HG03432 (cell line): ENCODE measurements around the gene CTCFL.

Experiments used
- ATAC-seq: cut with Tn5 transposase; IDR thresholded peaks from one replicate; pipeline ENCODE4 v1.9.1; 2021; ENCODE audit warnings: mild to moderate bottlenecking, moderate library complexity; ENCODE audit not compliant: unreplicated experiment

Gene CTCFL

GRCh38 chr20:57524511-57525176, at the start of gene CTCFL:
CTCFL (minus strand) TSS chr20:57525140; CDS start chr20:57524205, 935 bp downstream.
- ATAC-seq: no peak

GRCh38 chr20:57573894-57574293, 49.0 kb upstream of the CTCFL start:
- no peak for ATAC-seq

- no peak for ATAC-seq
Measured at GRCh38 chr20:57573242-57573641, 48.3 kb upstream of the CTCFL start.

- ATAC-seq: no peak
Measured at GRCh38 chr20:57571782-57572416, 47.0 kb upstream of the CTCFL start.

GRCh38 chr20:57570920-57571319, 46.0 kb upstream of the CTCFL start:
- ATAC-seq: no peak

- ATAC-seq: no peak
Measured at GRCh38 chr20:57570145-57570850, 45.4 kb upstream of the CTCFL start.

GRCh38 chr20:57568960-57569359, 44.0 kb upstream of the CTCFL start:
- ATAC-seq: no peak

- no peak for ATAC-seq
Measured at GRCh38 chr20:57568088-57568896, 43.4 kb upstream of the CTCFL start.

- no peak for ATAC-seq
Measured at GRCh38 chr20:57567471-57568079, 42.6 kb upstream of the CTCFL start.

GRCh38 chr20:57566803-57567459, 42.0 kb upstream of the CTCFL start:
- ATAC-seq: no peak

GRCh38 chr20:57566399-57566798, 41.5 kb upstream of the CTCFL start:
- ATAC-seq: no peak

GRCh38 chr20:57564951-57565642, 40.2 kb upstream of the CTCFL start:
- ATAC-seq: no peak

GRCh38 chr20:57564180-57564802, 39.4 kb upstream of the CTCFL start:
- ATAC-seq: no peak

- ATAC-seq: no peak
Measured at GRCh38 chr20:57563522-57563921, 38.6 kb upstream of the CTCFL start.

GRCh38 chr20:57562541-57563465, 37.9 kb upstream of the CTCFL start:
- no peak for ATAC-seq

GRCh38 chr20:57561356-57562279, 36.7 kb upstream of the CTCFL start:
- ATAC-seq: no peak
